DMS153 (cell line): ENCODE results near the gene SERTAD4.

Experiments
- DNase-seq: peaks from one replicate; lab custom pipeline; 2025; lab: John Stamatoyannopoulos, UW

The SERTAD4 gene

GRCh38 chr1:210233216-210233494, 559 bp downstream of the SERTAD4 start:
- no peak for DNase-seq

- peak; percentile 51 for DNase-seq
Measured at GRCh38 chr1:210233495-210234328, 1.1 kb downstream of the SERTAD4 start.

- DNase-seq, result no peak
Measured at GRCh38 chr1:210234329-210234757, 1.7 kb downstream of the SERTAD4 start.

- DNase-seq, result no peak
Measured at GRCh38 chr1:210235363-210236053, 2.9 kb downstream of the SERTAD4 start.

GRCh38 chr1:210236386-210236839, 3.8 kb downstream of the SERTAD4 start:
- DNase-seq, result no peak

- no peak for DNase-seq
Measured at GRCh38 chr1:210236840-210237409, 4.3 kb downstream of the SERTAD4 start.

- no peak for DNase-seq
Measured at GRCh38 chr1:210237479-210237878, 4.9 kb downstream of the SERTAD4 start.

GRCh38 chr1:210237981-210238380, 5.4 kb downstream of the SERTAD4 start:
- DNase-seq, result no peak

- DNase-seq, result peak; percentile 57
Measured at GRCh38 chr1:210239349-210240111, 6.9 kb downstream of the SERTAD4 start.

GRCh38 chr1:210241121-210241520, 8.5 kb downstream of the SERTAD4 start:
- DNase-seq, result no peak

- DNase-seq, result no peak
Measured at GRCh38 chr1:210244746-210245367, 12.3 kb downstream of the SERTAD4 start.

GRCh38 chr1:210246447-210246846, 13.9 kb downstream of the SERTAD4 start:
- peak; percentile 29 for DNase-seq

GRCh38 chr1:210248341-210248740, 15.7 kb downstream of the SERTAD4 start:
- DNase-seq, result no peak

GRCh38 chr1:210250665-210250997, 18.0 kb downstream of the SERTAD4 start:
- peak; percentile 54 for DNase-seq

GRCh38 chr1:210250998-210251679, 18.5 kb downstream of the SERTAD4 start:
- DNase-seq, result peak; percentile 87

GRCh38 chr1:210251680-210252490, 19.3 kb downstream of the SERTAD4 start:
- DNase-seq, result no peak

GRCh38 chr1:210252621-210253051, 20.0 kb downstream of the SERTAD4 start:
- peak; percentile 70 for DNase-seq

GRCh38 chr1:210254298-210254697, 21.7 kb downstream of the SERTAD4 start:
- no peak for DNase-seq

- DNase-seq, result peak; percentile 70
Measured at GRCh38 chr1:210257698-210258529, 25.3 kb downstream of the SERTAD4 start.

- DNase-seq, result no peak
Measured at GRCh38 chr1:210259561-210259960, 27.0 kb downstream of the SERTAD4 start.
